GM18498 (cell line): ENCODE results near the gene PLA2G2D.
"Not testable (repeated sequence)": the region's sequence is repeated elsewhere in the genome, so short reads cannot be mapped to it uniquely, and the experiment has no call there.

ENCODE experiments used
- ATAC-seq: cut with Tn5 transposase; IDR thresholded peaks from one replicate; pipeline ENCODE4 v1.9.1; 2021; ENCODE audit warnings: mild to moderate bottlenecking, moderate library complexity; ENCODE audit not compliant: unreplicated experiment

Gene PLA2G2D

GRCh38 chr1:20143318-20143717 lies 24.0 kb upstream of the PLA2G2D start:
- no peak for ATAC-seq

GRCh38 chr1:20142001-20142710 lies 22.8 kb upstream of the PLA2G2D start:
- no peak for ATAC-seq

- ATAC-seq, result no peak
These were observed 22.1 kb upstream of the PLA2G2D start for GRCh38 chr1:20141466-20141865.

- no peak for ATAC-seq
These were observed 21.7 kb upstream of the PLA2G2D start for GRCh38 chr1:20141001-20141400.

- no peak for ATAC-seq
These were observed 20.7 kb upstream of the PLA2G2D start for GRCh38 chr1:20139776-20140612.

GRCh38 chr1:20138961-20139550 lies 19.7 kb upstream of the PLA2G2D start, which contains the start of gene PLA2G2F:
PLA2G2F (plus strand) TSS chr1:20139323; CDS start chr1:20139428, 105 bp downstream.
- no peak for ATAC-seq

- no peak for ATAC-seq
These were observed 19.0 kb upstream of the PLA2G2D start for GRCh38 chr1:20138346-20138745.

GRCh38 chr1:20137604-20138003 lies 18.3 kb upstream of the PLA2G2D start:
- no peak for ATAC-seq

- ATAC-seq, result no peak
These were observed 17.7 kb upstream of the PLA2G2D start for GRCh38 chr1:20137055-20137454.

- ATAC-seq, result no peak
These were observed 16.9 kb upstream of the PLA2G2D start for GRCh38 chr1:20136249-20136648.

- no peak for ATAC-seq
These were observed 15.7 kb upstream of the PLA2G2D start for GRCh38 chr1:20134995-20135394.

- ATAC-seq, result not testable (repeated sequence)
These were observed 11.2 kb upstream of the PLA2G2D start for GRCh38 chr1:20130518-20130917.

GRCh38 chr1:20126806-20127440 lies 7.6 kb upstream of the PLA2G2D start:
- no peak for ATAC-seq

GRCh38 chr1:20126041-20126805 lies 6.9 kb upstream of the PLA2G2D start:
- ATAC-seq, result no peak

- no peak for ATAC-seq
These were observed 5.8 kb upstream of the PLA2G2D start for GRCh38 chr1:20125100-20125499.

- no peak for ATAC-seq
These were observed 5.2 kb upstream of the PLA2G2D start for GRCh38 chr1:20124456-20125057.

GRCh38 chr1:20123722-20124455 lies 4.6 kb upstream of the PLA2G2D start:
- ATAC-seq, result no peak

GRCh38 chr1:20120796-20121195 lies 1.5 kb upstream of the PLA2G2D start:
- ATAC-seq, result no peak

- no peak for ATAC-seq
These were observed 2.1 kb downstream of the PLA2G2D start for GRCh38 chr1:20117236-20117635.
